GM15510 (cell line): Measurements from ENCODE around the gene SAMMSON.

Experiments
- POLR2A ChIP-seq: IDR thresholded peaks from 3 replicates; pipeline ENCODE4 v1.6.1; 2011; ENCODE audit warnings: borderline replicate concordance; ENCODE audit not compliant: insufficient read length; ENCODE audit errors: extremely low read depth

The SAMMSON gene

GRCh38 chr3:70064194-70064779 is 64.8 kb downstream of the SAMMSON start:
- TF ChIP-seq POLR2A, result no peak

- no peak for TF ChIP-seq POLR2A
Observed at GRCh38 chr3:70065696-70066253, 66.2 kb downstream of the SAMMSON start.

- TF ChIP-seq POLR2A, result no peak
Observed at GRCh38 chr3:70067860-70068521, 68.5 kb downstream of the SAMMSON start.

GRCh38 chr3:70069557-70069956 is 70.0 kb downstream of the SAMMSON start:
- TF ChIP-seq POLR2A, result no peak

- TF ChIP-seq POLR2A, result no peak
Observed at GRCh38 chr3:70071138-70071537, 71.6 kb downstream of the SAMMSON start.

GRCh38 chr3:70072180-70072579 is 72.6 kb downstream of the SAMMSON start:
- TF ChIP-seq POLR2A, result no peak

GRCh38 chr3:70072754-70073153 is 73.2 kb downstream of the SAMMSON start:
- TF ChIP-seq POLR2A, result no peak

GRCh38 chr3:70075101-70075500 is 75.6 kb downstream of the SAMMSON start:
- TF ChIP-seq POLR2A, result no peak

GRCh38 chr3:70076396-70076795 is 76.9 kb downstream of the SAMMSON start:
- no peak for TF ChIP-seq POLR2A

- no peak for TF ChIP-seq POLR2A
Observed at GRCh38 chr3:70078778-70079177, 79.2 kb downstream of the SAMMSON start.

- TF ChIP-seq POLR2A, result no peak
Observed at GRCh38 chr3:70085613-70086012, 86.1 kb downstream of the SAMMSON start.

GRCh38 chr3:70086336-70086735 is 86.8 kb downstream of the SAMMSON start:
- no peak for TF ChIP-seq POLR2A

GRCh38 chr3:70090322-70090913 is 90.9 kb downstream of the SAMMSON start:
- TF ChIP-seq POLR2A, result no peak

GRCh38 chr3:70094197-70094596 is 94.7 kb downstream of the SAMMSON start:
- no peak for TF ChIP-seq POLR2A

GRCh38 chr3:70095260-70095659 is 95.7 kb downstream of the SAMMSON start:
- TF ChIP-seq POLR2A, result no peak

- TF ChIP-seq POLR2A, result no peak
Observed at GRCh38 chr3:70096376-70097066, 97.0 kb downstream of the SAMMSON start.

GRCh38 chr3:70097084-70097483 is 97.6 kb downstream of the SAMMSON start:
- no peak for TF ChIP-seq POLR2A
